Neural progenitor cell (in vitro differentiated cells): ENCODE data around the gene RERE. TPM values are rescaled to one million over a fixed set of nuclear protein-coding genes. Genes with fewer than 3 reads are reported as not detected.

Experiments
- DNase-seq: peaks from one replicate; pipeline ENCODE4 v3.0.0-alpha.2; 2016; ENCODE audit warnings: low spot score
- H2AFZ ChIP-seq: fragments of 200-600 bp; sonication (generic); replicated peaks from 2 replicates; pipeline ENCODE4 v1.6.1; 2016; ENCODE audit warnings: antibody characterized with exemption
- H3F3A ChIP-seq: fragments of 200-600 bp; sonication (generic); 2 replicates; pipeline ENCODE4 v1.6.1; 2016; ENCODE audit warnings: antibody characterized with exemption, low read depth
- H3K27ac ChIP-seq: fragments of 200-600 bp; sonication (generic); 2 replicates; pipeline ENCODE4 v1.5.1; 2016; ENCODE audit warnings: mild to moderate bottlenecking
- H3K27me3 ChIP-seq: fragments of 200-600 bp; sonication (generic); 2 replicates; pipeline ENCODE4 v1.6.1; 2016; ENCODE audit warnings: mild to moderate bottlenecking, moderate library complexity
- H3K36me3 ChIP-seq: fragments of 200-600 bp; sonication (generic); 2 replicates; pipeline ENCODE4 v1.5.1; 2016
- H3K4me1 ChIP-seq: fragments of 200-600 bp; sonication (generic); 2 replicates; pipeline ENCODE4 v1.6.1; 2016; ENCODE audit warnings: mixed run types
- H3K4me2 ChIP-seq: fragments of 200-600 bp; sonication (generic); 2 replicates; pipeline ENCODE4 v1.6.1; 2016
- H3K4me3 ChIP-seq: fragments of 200-600 bp; sonication (generic); 2 replicates; pipeline ENCODE4 v1.5.1; 2016
- H3K79me2 ChIP-seq: fragments of 200-600 bp; sonication (generic); 2 replicates; pipeline ENCODE4 v1.6.1; 2016; ENCODE audit warnings: low read depth
- H3K9ac ChIP-seq: fragments of 200-600 bp; sonication (generic); 2 replicates; pipeline ENCODE4 v1.6.1; 2016
- H3K9me3 ChIP-seq: fragments of 200-600 bp; sonication (generic); 2 replicates; pipeline ENCODE4 v1.5.1; 2016; ENCODE audit warnings: low read depth
- H4K20me1 ChIP-seq: fragments of 200-600 bp; sonication (generic); 2 replicates; pipeline ENCODE4 v1.6.1; 2016; ENCODE audit warnings: low read depth
- H3K27ac Mint-ChIP-seq: 3 replicates; pipeline ENCODE4 v1.8.0; 2021; ENCODE audit warnings: mixed read lengths
- H3K27me3 Mint-ChIP-seq: 2 replicates; pipeline ENCODE4 v1.8.0; 2022; ENCODE audit warnings: low read depth, mild to moderate bottlenecking, inconsistent platforms, moderate library complexity, mixed read lengths; ENCODE audit not compliant: insufficient read depth
- H3K36me3 Mint-ChIP-seq: 3 replicates; pipeline ENCODE4 v1.8.0; 2021; ENCODE audit warnings: mixed read lengths
- H3K4me1 Mint-ChIP-seq: 3 replicates; pipeline ENCODE4 v1.8.0; 2021; ENCODE audit warnings: mixed read lengths
- H3K4me3 Mint-ChIP-seq: 3 replicates; pipeline ENCODE4 v1.8.0; 2021; ENCODE audit warnings: mild to moderate bottlenecking, moderate library complexity, mixed read lengths
- H3K9me3 Mint-ChIP-seq: 3 replicates; pipeline ENCODE4 v1.8.0; 2020; ENCODE audit warnings: mixed read lengths
- CTCF ChIP-seq: fragments of 200-600 bp; sonication (generic); IDR thresholded peaks from 2 replicates; pipeline ENCODE4 v1.5.1; 2017; ENCODE audit warnings: antibody characterized with exemption, mild to moderate bottlenecking
- EZH2 ChIP-seq: fragments of 200-600 bp; sonication (generic); IDR thresholded peaks from 2 replicates; pipeline ENCODE4 v1.6.1; 2017; ENCODE audit warnings: antibody characterized with exemption, mild to moderate bottlenecking, moderate library complexity
- EZH2phosphoT487 ChIP-seq: fragments of 200-600 bp; sonication (generic); IDR thresholded peaks from 2 replicates; pipeline ENCODE4 v1.6.1; 2017; ENCODE audit warnings: antibody characterized with exemption
- total RNA-seq: library from RNA; depleted of rRNA; stranded (reverse); fragments of >200 nt; gene quantifications from 2 replicates; pipeline ENCODE4 v1.2.3, GENCODE V29; 2015; ENCODE audit warnings: low replicate concordance

RERE gene
- total RNA-seq, 1 donor from 2014 or later: 29.8 TPM

- no peak overlapping the region for H3K9ac ChIP-seq
- no peak overlapping the region for H3K27ac ChIP-seq
- H3K79me2 ChIP-seq: no peaks in the 10 kb centered on the region
- H3K27ac Mint-ChIP-seq: no peak overlapping the region
- H3K4me3 Mint-ChIP-seq: peak overlapping the region; percentile 4
- H3K4me1 ChIP-seq: peaks cover 14% of the 10 kb centered on the region
- H3K4me2 ChIP-seq: peak overlapping the region; percentile 60
- no peaks in the 10 kb centered on the region for H3K36me3 Mint-ChIP-seq
- H3K27me3 ChIP-seq: peaks cover 39% of the 10 kb centered on the region
- H3F3A ChIP-seq: no peaks in the 10 kb centered on the region
- peak overlapping the region; percentile 70 for H2AFZ ChIP-seq
- H3K4me3 ChIP-seq: no peak overlapping the region
- TF ChIP-seq EZH2 (no peak), CTCF (peak; percentile 37), EZH2phosphoT487 (no peak)
- H3K9me3 Mint-ChIP-seq: peaks cover 7% of the 10 kb centered on the region
- peaks cover 25% of the 10 kb centered on the region for H3K27me3 Mint-ChIP-seq
- peaks cover 45% of the 10 kb centered on the region for H3K4me1 Mint-ChIP-seq
- peak; percentile 48 for DNase-seq
- no peaks in the 10 kb centered on the region for H4K20me1 ChIP-seq
- H3K36me3 ChIP-seq: no peaks in the 10 kb centered on the region
- H3K9me3 ChIP-seq: no peaks in the 10 kb centered on the region
Observed at GRCh38 chr1:8315573-8316475, 501.6 kb downstream of the RERE start.

DNA sequence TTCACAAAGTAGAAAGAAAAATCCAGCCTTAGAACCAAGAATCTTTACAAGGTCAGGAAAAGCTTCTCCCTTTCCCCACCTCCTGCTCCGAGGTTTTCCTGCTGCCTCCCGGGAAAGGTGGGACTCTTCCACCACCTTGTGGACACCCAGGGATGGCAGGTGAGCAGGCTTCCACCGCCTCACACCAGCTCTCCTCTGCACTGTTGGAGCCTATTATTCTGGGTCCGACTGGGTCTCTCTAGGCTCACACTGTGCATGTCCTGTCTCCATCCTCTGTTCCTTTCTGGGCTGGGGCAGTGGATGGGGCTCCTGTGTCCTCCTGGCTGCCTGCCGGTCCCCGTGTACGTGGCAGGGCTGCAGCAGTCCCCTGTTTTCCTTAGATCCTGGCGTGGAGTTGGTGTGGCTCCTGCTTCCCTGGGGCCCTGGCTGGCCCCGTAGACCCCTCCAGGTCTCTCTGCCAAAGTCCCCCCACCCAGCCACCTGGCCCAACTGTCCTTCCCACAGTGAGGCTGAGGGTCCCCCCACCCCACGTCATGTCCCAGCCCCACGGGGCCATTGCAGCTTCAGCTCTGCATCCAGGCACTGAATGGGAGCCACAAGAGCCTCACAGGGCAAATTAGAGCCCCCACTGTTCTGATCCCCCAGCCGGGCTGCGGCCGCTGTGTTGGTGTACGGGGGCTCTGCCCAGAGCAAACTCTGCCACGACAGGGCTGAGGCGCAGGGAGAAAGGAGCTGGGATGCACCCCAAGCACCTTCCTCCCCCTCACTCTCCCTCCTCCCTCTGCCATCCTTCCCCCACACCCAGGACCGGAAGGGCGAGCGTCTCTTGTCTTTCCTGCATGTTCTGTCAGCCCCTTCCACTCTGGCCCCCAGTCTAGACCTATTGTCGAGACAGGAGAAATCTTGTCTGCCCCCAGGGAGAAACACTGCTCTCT is 502.8 kb downstream of the RERE start:
- Histone ChIP-seq H3K9me3 (no peaks in the 10 kb centered on the region), H3F3A (no peaks in the 10 kb centered on the region), H3K27me3 (peaks cover 33% of the 10 kb centered on the region), H3K4me3 (no peak overlapping the region), H3K27ac (no peak overlapping the region), H3K9ac (no peak overlapping the region), H3K36me3 (no peaks in the 10 kb centered on the region), H2AFZ (peak overlapping the region; percentile 70), H4K20me1 (no peaks in the 10 kb centered on the region), H3K4me1 (peaks cover 14% of the 10 kb centered on the region), H3K4me2 (peak overlapping the region; percentile 60), H3K79me2 (no peaks in the 10 kb centered on the region)
- peaks cover 23% of the 10 kb centered on the region for H3K27me3 Mint-ChIP-seq
- H3K4me3 Mint-ChIP-seq: no peak overlapping the region
- peak; percentile 90 for DNase-seq
- no peak overlapping the region for H3K27ac Mint-ChIP-seq
- H3K4me1 Mint-ChIP-seq: peaks cover 42% of the 10 kb centered on the region
- TF ChIP-seq CTCF (peak; percentile 91), EZH2 (no peak), EZH2phosphoT487 (no peak)
- peaks cover 9% of the 10 kb centered on the region for H3K9me3 Mint-ChIP-seq
- no peaks in the 10 kb centered on the region for H3K36me3 Mint-ChIP-seq

GRCh38 chr1:8313231-8313630 is 504.2 kb downstream of the RERE start:
- no peaks in the 10 kb centered on the region for H3K9me3 ChIP-seq
- H3K27ac ChIP-seq: no peak overlapping the region
- no peaks in the 10 kb centered on the region for H3F3A ChIP-seq
- H3K36me3 Mint-ChIP-seq: no peaks in the 10 kb centered on the region
- H3K36me3 ChIP-seq: no peaks in the 10 kb centered on the region
- peaks cover 9% of the 10 kb centered on the region for H3K9me3 Mint-ChIP-seq
- H3K4me3 ChIP-seq: no peak overlapping the region
- H2AFZ ChIP-seq: no peak overlapping the region
- no peak for DNase-seq
- H3K27me3 Mint-ChIP-seq: peaks cover 15% of the 10 kb centered on the region
- TF ChIP-seq CTCF (no peak), EZH2 (no peak), EZH2phosphoT487 (no peak)
- H3K4me1 ChIP-seq: peaks cover 14% of the 10 kb centered on the region
- peak overlapping the region; percentile 25 for H3K4me3 Mint-ChIP-seq
- H3K4me1 Mint-ChIP-seq: peaks cover 38% of the 10 kb centered on the region
- no peak overlapping the region for H3K27ac Mint-ChIP-seq
- H3K27me3 ChIP-seq: peaks cover 19% of the 10 kb centered on the region
- no peak overlapping the region for H3K9ac ChIP-seq
- H4K20me1 ChIP-seq: no peaks in the 10 kb centered on the region
- no peak overlapping the region for H3K4me2 ChIP-seq
- no peaks in the 10 kb centered on the region for H3K79me2 ChIP-seq
